VCaP (cell line): ENCODE measurements around the gene C3orf22.

Source experiments
- H3K27ac ChIP-seq: fragments of 450-650 bp; 2 replicates; pipeline ENCODE4 v1.5.1; 2017
- CTCF ChIP-seq: fragments of 450-650 bp; conservative IDR thresholded peaks from 2 replicates; pipeline ENCODE4 v1.5.1; 2017; ENCODE audit warnings: mild to moderate bottlenecking, moderate library complexity

Gene C3orf22

GRCh38 chr3:126544596-126545281 is 14.0 kb downstream of the C3orf22 start:
- no peak overlapping the region for H3K27ac ChIP-seq
- no peak for TF ChIP-seq CTCF

GRCh38 chr3:126543457-126544061 is 15.2 kb downstream of the C3orf22 start:
- H3K27ac ChIP-seq: no peak overlapping the region
- no peak for TF ChIP-seq CTCF

DNA sequence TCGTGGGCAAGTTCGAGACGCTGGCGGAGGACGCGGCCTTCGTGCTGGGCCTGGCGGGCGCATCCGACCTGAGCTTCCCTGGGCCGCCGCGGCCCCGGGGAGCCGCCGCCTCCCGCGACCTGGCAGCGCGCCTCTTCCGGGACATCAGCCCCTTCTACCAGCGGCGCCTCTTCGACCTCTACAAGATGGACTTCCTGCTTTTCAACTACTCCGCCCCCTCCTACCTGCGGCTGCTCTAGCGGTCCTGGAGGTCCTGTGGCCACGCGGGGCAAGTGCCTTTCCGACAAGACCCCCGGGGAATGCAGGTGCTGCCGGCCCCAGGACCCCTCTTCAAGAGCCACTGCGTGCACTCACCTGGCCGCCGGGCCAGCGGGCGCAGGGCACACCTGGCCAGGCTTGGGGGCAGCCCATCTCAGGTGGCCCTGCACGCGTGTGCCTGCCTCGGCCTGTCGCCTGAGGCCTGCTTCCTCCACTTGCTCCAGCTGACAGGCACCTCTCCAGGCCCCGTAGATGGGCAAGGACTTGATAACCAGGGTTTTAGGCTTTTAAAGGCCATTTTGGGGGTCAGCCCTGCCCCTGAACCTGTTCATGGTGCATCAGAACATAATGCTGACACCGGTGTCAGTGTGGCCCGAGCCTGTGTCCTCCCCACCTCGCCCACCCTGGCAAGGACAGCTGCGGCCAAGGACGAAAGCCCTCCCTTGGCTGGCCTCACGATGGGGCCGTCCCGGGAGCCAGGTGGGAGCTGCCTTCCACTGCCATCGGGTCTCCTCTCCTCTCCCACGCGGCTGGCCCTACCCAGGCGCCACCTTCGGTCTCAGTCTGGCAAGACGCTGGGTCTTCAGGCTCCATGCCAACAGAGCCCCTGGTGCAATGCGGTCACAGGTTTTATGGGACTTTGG is 16.1 kb downstream of the C3orf22 start:
- no peak for TF ChIP-seq CTCF
- no peak overlapping the region for H3K27ac ChIP-seq

DNA sequence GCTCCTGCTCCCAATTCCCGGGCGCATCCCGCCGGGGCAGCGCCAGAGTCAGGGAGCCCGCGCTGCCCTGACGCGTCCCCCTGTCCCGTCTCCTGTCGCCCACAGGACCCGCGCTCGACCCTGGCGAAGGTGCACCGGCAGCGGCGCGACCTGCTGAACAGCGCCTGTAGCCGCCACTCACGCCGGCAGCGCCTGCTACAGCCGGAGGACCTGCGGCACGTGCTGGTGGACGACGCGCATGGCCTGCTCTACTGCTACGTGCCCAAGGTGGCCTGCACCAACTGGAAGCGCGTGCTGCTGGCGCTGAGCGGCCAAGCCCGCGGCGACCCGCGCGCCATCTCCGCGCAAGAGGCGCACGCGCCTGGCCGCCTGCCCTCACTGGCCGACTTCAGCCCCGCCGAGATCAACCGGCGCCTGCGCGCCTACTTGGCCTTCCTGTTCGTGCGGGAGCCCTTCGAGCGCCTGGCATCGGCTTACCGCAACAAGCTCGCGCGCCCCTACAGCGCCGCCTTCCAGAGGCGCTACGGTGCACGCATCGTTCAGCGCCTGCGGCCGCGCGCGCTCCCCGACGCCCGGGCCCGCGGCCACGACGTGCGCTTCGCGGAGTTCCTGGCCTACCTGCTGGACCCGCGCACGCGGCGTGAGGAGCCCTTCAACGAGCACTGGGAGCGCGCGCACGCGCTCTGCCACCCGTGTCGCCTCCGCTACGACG is 16.9 kb downstream of the C3orf22 start:
- H3K27ac ChIP-seq: no peak overlapping the region
- TF ChIP-seq CTCF: no peak

DNA sequence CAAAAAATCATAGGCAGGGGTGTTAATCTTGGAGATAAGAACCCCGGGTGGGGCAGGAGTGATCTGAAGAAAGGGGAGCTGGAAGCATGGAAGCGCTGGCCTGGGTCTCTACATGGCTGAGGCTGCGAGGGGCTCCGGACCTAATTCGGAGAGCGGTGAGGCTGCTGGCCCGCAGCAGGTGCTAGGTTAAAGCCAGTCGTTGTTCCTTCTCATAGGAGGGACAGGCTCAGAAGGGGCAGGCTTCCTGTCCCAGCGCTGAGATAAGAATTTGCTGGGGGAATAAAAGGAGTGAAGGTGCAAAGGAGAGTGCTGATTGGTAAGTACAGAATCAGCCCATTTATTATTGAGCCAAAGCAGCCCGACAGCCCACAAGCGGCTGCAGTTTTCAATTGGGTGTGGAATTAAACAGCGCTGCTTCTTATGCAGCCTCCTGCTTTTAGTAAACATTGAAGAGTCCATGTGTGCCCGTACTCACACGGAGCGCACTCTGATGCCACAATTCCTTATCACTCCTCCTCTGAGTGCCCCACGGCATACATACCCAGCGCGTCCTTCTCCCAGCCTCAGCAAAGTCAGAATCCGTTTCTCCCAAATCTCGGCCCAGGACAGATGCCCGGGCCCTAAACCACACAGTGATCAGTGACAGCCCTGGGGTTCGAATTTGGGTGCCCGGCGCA is 17.6 kb downstream of the C3orf22 start:
- H3K27ac ChIP-seq: no peak overlapping the region

GRCh38 chr3:126540342-126540849 is 18.3 kb downstream of the C3orf22 start:
- no peak overlapping the region for H3K27ac ChIP-seq
- no peak for TF ChIP-seq CTCF

More for the DNA sequence above, 17.6 kb downstream of the C3orf22 start:
- TF ChIP-seq CTCF: no peak
